PC-9 (cell line): ENCODE results near the gene SLC25A21. TPM values are rescaled to one million over a fixed set of nuclear protein-coding genes. Genes with fewer than 3 reads are reported as not detected.
A peak's percentile ranks its signal among the peaks of the same experiment; 100 is the strongest.
"Not testable (repeated sequence)": the region's sequence is repeated elsewhere in the genome, so short reads cannot be mapped to it uniquely, and the experiment has no call there.

Experiments used
- BruUV-seq: library from RNA; stranded (reverse); fragments of 400-500 nt; replicated peaks from 2 replicates; lab custom pipeline; 2021; lab: Mats Ljungman, UMichigan
- CTCF ChIA-PET: fragments of 300-600 bp; sonication (Branson Sonifier 250); formaldehyde crosslinking; loops from one replicate; lab custom pipeline; 2022; ENCODE audit warnings: antibody characterized with exemption; lab: Charles Lee
- POLR2A ChIA-PET: fragments of 300-600 bp; sonication (Branson Sonifier 250); formaldehyde crosslinking; loops from one replicate; lab custom pipeline; 2022; ENCODE audit warnings: antibody characterized with exemption; ENCODE audit not compliant: unreplicated experiment; lab: Charles Lee
- DNase-seq, 2 experiments: peaks; one replicate each; pipeline versions ENCODE4 v3.0.0 to v3.0.0-alpha.2; 2015 to 2022; ENCODE audit warnings: mixed read lengths in 1 of 2
- H2AFZ ChIP-seq: fragments of 200-600 bp; sonication (generic); 2 replicates; pipeline ENCODE4 v1.8.1; 2017; ENCODE audit warnings: antibody characterized with exemption
- H3F3A ChIP-seq: fragments of 200-600 bp; sonication (generic); 2 replicates; pipeline ENCODE4 v1.8.1; 2017; ENCODE audit warnings: antibody characterized with exemption, mild to moderate bottlenecking, low read depth; ENCODE audit not compliant: insufficient read depth
- H3K27ac ChIP-seq: fragments of 200-600 bp; sonication (generic); 2 replicates; pipeline ENCODE4 v1.6.1; 2016; ENCODE audit warnings: mixed run types
- H3K27me3 ChIP-seq: fragments of 200-600 bp; sonication (generic); 2 replicates; pipeline ENCODE4 v1.6.1; 2016; ENCODE audit warnings: low read depth, mixed run types; ENCODE audit not compliant: insufficient read depth
- H3K36me3 ChIP-seq: fragments of 200-600 bp; sonication (generic); 2 replicates; pipeline ENCODE4 v1.6.1; 2016; ENCODE audit warnings: low read depth, mixed run types
- H3K4me1 ChIP-seq: fragments of 200-600 bp; sonication (generic); replicated peaks from 2 replicates; pipeline ENCODE4 v1.6.1; 2016; ENCODE audit warnings: mixed run types; ENCODE audit not compliant: insufficient read depth
- H3K4me2 ChIP-seq: fragments of 200-600 bp; sonication (generic); 2 replicates; pipeline ENCODE4 v1.6.1; 2017; ENCODE audit warnings: mixed run types
- H3K4me3 ChIP-seq: fragments of 200-600 bp; sonication (generic); 2 replicates; pipeline ENCODE4 v1.6.1; 2016; ENCODE audit warnings: mixed run types
- H3K79me2 ChIP-seq: fragments of 200-600 bp; sonication (generic); 2 replicates; pipeline ENCODE4 v1.6.1; 2017; ENCODE audit warnings: low read depth, mixed run types
- H3K9me2 ChIP-seq: fragments of 200-600 bp; sonication (generic); 2 replicates; pipeline ENCODE4 v1.8.1; 2017; ENCODE audit warnings: mild to moderate bottlenecking; ENCODE audit not compliant: insufficient read depth
- H3K9me3 ChIP-seq: fragments of 200-600 bp; sonication (generic); 2 replicates; pipeline ENCODE4 v1.8.1; 2016; ENCODE audit warnings: low read depth; ENCODE audit not compliant: insufficient read depth
- H4K20me1 ChIP-seq: fragments of 200-600 bp; sonication (generic); 2 replicates; pipeline ENCODE4 v1.8.1; 2017; ENCODE audit not compliant: insufficient read depth
- CTCF ChIP-seq: fragments of 200-600 bp; sonication (generic); conservative IDR thresholded peaks from 2 replicates; pipeline ENCODE4 v1.6.1; 2017; ENCODE audit warnings: mixed run types, antibody characterized with exemption, mild to moderate bottlenecking, moderate library complexity
- EZH2 ChIP-seq: fragments of 200-600 bp; sonication (generic); IDR thresholded peaks from 2 replicates; pipeline ENCODE4 v1.8.0; 2017; ENCODE audit warnings: antibody characterized with exemption, low read depth
- intact Hi-C: fragments of 100-400 bp; cut with micrococcal nuclease; formaldehyde crosslinking; loops from one replicate; pipeline ENCODE4 v1.10.0; 2022; ENCODE audit not compliant: unreplicated experiment
- total RNA-seq: library from RNA; stranded (reverse); gene quantifications from 2 replicates; pipeline ENCODE4 v1.2.3, GENCODE V29; 2021

Gene SLC25A21
- total RNA-seq, 1 experiment from 2014 or later = 3.2 TPM

- CTCF ChIA-PET = no interaction called here
- Histone ChIP-seq H3F3A (no peaks in the 10 kb centered on the region), H3K36me3 (no peaks in the 10 kb centered on the region), H3K4me3 (no peak overlapping the region), H3K9me3 (no peaks in the 10 kb centered on the region), H4K20me1 (no peaks in the 10 kb centered on the region), H3K4me1 (no peaks in the 10 kb centered on the region), H3K27ac (no peak overlapping the region), H3K79me2 (no peaks in the 10 kb centered on the region), H2AFZ (no peak overlapping the region), H3K4me2 (no peak overlapping the region), H3K9me2 (no peaks in the 10 kb centered on the region), H3K27me3 (no peaks in the 10 kb centered on the region)
- intact Hi-C loops = no loop called here
- no peak for TF ChIP-seq CTCF
- no peak for TF ChIP-seq EZH2
- DNase-seq = no peak
- POLR2A ChIA-PET = no interaction called here
- BruUV-seq = no TSS peak
Measured at GRCh38 chr14:36905272-36905888, 267.0 kb downstream of the SLC25A21 start.

DNA sequence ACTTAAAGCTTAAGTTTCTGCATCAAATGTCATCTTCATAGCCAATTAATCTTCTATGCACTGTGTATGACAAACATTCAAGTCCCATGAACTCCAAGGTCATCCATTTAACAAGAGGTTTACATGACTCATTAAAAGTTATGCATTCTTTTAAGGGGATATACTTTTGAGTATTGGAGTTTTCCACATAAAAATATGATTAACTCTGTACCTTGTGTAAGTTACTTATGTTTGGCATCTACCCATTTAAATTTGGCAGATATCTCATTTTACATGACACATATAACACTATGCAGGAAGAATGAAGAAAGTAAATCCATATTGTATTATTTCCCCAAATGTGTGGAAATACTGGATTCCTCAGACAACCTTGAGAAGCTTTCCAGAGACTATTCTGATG is 270.5 kb downstream of the SLC25A21 start:
- no peak overlapping the region for H2AFZ ChIP-seq
- H3K4me2 ChIP-seq = no peak overlapping the region
- BruUV-seq = no TSS peak
- intact Hi-C loops = no loop called here
- ChIA-PET CTCF (no interaction called here), POLR2A (no interaction called here)
- H4K20me1 ChIP-seq = no peaks in the 10 kb centered on the region
- no peaks in the 10 kb centered on the region for H3K36me3 ChIP-seq
- no peaks in the 10 kb centered on the region for H3K79me2 ChIP-seq
- no peak for TF ChIP-seq CTCF
- TF ChIP-seq EZH2 = no peak
- H3K27me3 ChIP-seq = no peaks in the 10 kb centered on the region
- no peak overlapping the region for H3K4me3 ChIP-seq
- no peaks in the 10 kb centered on the region for H3K9me3 ChIP-seq
- no peak overlapping the region for H3K27ac ChIP-seq
- no peaks in the 10 kb centered on the region for H3F3A ChIP-seq
- no peaks in the 10 kb centered on the region for H3K4me1 ChIP-seq
- peak in 1 of 2 experiments; percentile 35 for DNase-seq
- no peaks in the 10 kb centered on the region for H3K9me2 ChIP-seq

GRCh38 chr14:36900846-36901245 is 271.6 kb downstream of the SLC25A21 start:
- H3K36me3 ChIP-seq = no peaks in the 10 kb centered on the region
- no peaks in the 10 kb centered on the region for H3K27me3 ChIP-seq
- no TSS peak for BruUV-seq
- H3K27ac ChIP-seq = no peak overlapping the region
- CTCF ChIA-PET = no interaction called here
- no peak for DNase-seq
- no peaks in the 10 kb centered on the region for H4K20me1 ChIP-seq
- no peaks in the 10 kb centered on the region for H3K4me1 ChIP-seq
- POLR2A ChIA-PET = no interaction called here
- H3K9me3 ChIP-seq = no peaks in the 10 kb centered on the region
- H3K9me2 ChIP-seq = no peaks in the 10 kb centered on the region
- intact Hi-C loops = no loop called here
- no peak overlapping the region for H2AFZ ChIP-seq
- no peak overlapping the region for H3K4me3 ChIP-seq
- H3K79me2 ChIP-seq = no peaks in the 10 kb centered on the region
- TF ChIP-seq EZH2 (no peak), CTCF (no peak)
- H3K4me2 ChIP-seq = no peak overlapping the region
- H3F3A ChIP-seq = no peaks in the 10 kb centered on the region

DNA sequence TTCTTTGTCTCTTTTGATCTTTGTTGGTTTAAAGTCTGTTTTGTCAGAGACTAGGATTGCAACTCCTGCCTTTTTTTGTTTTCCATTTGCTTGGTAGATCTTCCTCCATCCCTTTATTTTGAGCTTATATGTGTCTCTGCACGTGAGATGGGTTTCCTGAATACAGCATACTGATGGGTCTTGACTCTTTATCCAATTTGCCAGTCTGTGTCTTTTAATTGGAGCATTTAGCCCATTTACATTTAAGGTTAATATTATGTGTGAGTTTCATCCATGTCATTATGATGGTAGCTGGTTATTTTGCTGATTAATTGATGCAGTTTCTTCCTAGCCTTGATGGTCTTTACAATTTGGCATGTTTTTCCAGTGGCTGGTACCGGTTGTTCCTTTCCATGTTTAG is 276.1 kb downstream of the SLC25A21 start:
- intact Hi-C loops, H4K20me1 ChIP-seq, CTCF ChIA-PET, H3K4me2 ChIP-seq, H2AFZ ChIP-seq, H3K9me2 ChIP-seq, H3K9me3 ChIP-seq, H3K4me3 ChIP-seq, POLR2A ChIA-PET, H3F3A ChIP-seq, H3K79me2 ChIP-seq, H3K27me3 ChIP-seq, H3K36me3 ChIP-seq, DNase-seq, BruUV-seq, H3K27ac ChIP-seq, H3K4me1 ChIP-seq: not testable (repeated sequence)
